GM18870 (cell line): ENCODE measurements around the gene MIA.
"Not testable (repeated sequence)": the region's sequence is repeated elsewhere in the genome, so short reads cannot be mapped to it uniquely, and the experiment has no call there.

Source experiments
- ATAC-seq: cut with Tn5 transposase; IDR thresholded peaks from one replicate; pipeline ENCODE4 v1.9.1; 2021; ENCODE audit warnings: moderate library complexity; ENCODE audit not compliant: unreplicated experiment

Gene MIA

DNA sequence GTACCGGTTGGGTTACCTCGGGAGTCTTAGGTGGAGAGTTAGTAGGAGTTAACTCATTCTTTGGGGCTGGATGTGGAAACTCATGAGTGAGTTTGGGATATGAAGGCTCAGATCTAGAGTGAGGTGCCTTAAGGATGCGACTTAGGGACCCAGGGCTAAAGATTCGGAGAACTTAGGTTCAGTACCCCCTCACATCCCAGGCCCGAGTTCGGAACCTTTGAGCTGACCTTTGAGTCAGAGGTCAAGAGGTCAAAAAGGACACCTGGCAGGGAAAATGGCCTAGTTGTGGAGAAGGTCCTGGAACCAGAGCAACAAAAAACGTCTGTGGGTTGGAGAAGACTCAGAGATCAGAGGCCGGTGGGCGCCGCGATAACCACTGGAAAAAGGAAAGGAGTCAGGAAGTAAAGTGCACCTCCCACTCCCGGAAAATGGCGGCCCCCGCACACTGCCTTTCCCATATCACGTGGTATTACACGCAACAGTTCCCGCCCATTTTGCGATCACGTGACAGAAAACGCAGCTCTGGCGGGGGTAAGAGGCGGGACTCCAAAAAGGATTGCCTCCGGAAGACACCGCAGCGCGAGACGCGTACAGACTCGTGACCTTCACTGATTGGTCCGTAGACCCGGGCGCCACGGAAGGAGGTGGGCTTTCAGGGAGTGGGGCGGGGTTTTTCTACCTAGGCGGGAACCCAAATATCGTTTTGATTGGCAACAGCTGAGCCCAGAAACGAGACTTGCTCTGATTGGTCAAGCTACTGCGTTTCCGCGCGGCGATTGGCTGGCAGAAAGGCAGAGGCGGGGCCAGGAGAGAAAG is 25.1 kb upstream of the MIA start, which contains the start of gene ACTMAP:
Gene ACTMAP (minus strand): TSS at position 420 of the 816 bp plus-strand sequence. CDS start 674 bp downstream, outside the sequence.
- peak; percentile 83 for ATAC-seq

DNA sequence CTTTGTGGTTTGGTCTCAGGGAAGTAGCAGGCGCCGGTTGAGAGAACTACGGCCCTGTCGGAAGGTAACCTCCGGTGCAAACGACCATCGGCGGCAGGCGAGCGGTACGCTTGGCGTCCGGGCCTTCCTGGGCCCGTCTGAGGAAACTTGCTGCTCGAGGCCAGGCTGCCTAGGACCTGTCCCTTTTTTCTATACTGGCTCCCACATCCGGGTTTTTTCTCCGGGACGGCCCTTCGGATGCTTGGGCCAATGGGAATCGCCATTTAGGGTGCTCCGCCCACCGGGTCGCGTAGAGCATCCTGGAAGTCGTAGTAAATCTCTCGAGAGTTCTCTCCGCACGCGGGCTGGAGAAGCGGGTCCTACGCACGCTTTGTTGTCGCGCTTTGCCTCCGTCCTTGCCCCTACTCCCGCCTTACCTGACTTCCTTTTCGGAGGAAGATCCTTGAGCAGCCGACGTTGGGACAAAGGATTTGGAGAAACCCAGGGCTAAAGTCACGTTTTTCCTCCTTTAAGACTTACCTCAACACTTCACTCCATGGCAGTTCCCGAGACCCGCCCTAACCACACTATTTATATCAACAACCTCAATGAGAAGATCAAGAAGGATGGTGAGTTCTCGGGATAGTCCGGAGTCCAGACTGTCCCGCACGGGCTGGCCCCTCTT is 24.3 kb upstream of the MIA start, which contains the start of gene SNRPA:
Gene SNRPA (plus strand): TSS at position 330 of the 664 bp plus-strand sequence. CDS start 206 bp downstream, at position 536.
- peak; percentile 67 for ATAC-seq

DNA sequence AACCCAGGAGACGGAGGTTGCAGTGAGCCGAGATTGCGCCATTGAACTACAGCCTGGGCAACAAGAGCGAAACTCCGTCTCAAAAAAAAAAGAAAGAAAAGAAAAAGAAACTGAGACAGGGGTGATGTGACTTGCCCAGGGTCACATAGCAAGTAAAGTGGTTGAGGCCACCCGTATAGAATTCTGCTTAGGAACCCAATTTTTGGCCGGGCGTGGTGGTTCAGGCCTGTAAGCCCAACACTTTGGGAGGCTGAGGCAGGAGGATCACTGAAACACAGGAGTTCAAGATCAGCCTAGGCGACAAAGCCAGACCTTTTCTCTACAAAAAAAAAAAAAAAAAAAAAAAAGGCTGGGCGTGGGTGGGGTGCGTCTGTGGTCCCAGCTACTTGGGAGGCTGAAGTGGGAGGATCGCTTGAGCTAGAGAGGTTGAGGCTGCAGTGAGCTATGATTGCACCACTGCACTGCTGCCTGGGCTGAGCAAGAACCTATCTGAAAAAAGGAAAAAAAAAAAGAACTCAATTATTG is 23.0 kb upstream of the MIA start:
- ATAC-seq, result no peak

DNA sequence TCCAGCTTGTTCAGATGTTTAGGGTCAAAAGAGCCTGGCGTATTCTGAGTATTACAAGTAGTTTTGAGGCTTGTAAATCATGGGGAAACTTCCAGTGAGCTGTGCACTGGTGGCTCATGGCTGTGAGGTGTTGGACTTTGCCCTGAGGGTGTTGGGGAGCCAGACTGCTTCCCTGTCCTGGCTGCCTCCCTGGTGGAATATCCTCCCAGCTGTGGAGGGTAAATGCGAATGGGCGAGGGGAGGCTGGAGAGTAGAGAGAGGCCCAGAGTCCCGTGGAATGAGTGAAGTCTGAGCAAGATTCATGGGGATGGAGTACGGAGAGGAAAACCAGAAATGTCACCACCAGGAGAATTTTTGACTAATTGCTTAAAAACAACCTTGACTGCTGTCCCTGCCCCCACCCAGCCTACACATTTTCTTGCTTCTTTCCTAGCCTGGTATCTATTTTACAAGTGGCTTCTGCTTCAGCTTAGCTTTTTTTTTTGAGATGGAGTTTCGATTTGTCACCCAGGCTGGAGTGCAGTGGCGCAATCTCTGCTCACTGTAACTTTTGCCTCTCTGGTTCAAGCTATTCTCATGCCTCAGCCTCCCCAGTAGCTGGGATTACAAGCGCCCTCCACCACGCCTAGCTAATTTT is 20.6 kb upstream of the MIA start:
- ATAC-seq, result no peak

DNA sequence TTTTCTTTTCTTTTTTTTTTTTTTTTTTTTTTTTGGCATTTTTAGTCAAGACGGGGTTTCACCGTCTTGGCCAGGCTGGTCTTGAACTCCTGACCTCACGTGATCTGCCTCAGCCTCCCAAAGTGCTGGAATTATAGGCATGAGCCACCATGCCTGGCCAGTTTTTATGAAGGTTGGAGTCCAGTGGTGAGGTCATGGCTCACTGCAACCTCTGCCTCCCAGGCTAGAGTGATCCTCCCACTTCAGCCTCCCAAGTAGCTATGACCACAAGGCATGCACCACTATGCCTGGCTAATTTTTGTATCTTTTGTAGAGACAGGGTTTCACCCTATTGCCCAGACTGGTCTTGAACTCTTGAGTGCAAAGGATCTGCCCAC is 20.1 kb upstream of the MIA start:
- no peak for ATAC-seq

DNA sequence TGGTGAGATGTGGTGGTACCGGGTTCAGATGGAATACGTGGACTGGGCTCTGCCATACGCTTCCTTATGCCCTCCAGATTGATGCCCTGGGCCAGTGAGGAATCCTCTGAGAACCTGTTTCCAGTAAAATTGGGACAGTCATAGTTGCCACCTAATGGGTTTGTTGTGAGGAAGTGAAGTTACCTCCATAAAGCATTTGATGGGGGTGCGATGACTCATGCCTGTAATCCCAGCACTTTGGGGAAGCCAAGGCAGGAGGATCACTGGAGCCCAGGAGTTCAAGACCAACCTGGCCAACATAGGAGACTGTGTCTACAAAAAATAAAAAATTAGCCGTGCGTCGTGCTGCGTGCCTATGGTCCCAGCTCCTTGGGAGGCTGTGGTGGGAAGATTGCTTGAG is 19.5 kb upstream of the MIA start:
- ATAC-seq, result no peak

DNA sequence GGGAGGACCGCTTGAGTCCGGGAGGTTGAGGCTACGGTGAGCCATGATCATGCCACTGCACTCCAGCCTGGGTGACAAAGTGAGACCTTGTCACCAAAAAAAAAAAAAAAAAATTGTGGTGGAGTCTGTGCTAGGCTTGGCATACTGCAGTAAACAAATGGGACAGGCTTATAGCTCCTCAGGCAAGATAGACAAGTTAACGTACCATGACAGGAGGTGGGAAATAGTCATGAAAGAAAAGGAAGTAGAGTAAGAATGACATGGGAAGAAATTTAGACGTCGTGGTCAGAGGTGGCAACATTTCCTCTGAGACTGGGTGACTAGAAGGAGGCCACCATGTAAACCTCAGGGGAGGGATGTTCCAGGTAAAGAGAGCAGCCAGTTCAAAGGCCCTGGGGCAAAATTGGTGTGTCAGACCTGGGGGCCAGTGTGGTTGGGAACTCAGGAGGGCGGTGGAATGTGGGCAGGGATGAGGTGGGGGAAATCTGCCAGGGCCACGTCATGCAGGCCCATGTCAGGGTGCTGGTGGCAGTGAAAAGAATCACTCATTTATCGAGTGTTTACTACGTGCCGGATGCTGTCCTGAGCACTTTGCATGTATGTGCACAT is 18.7 kb upstream of the MIA start:
- no peak for ATAC-seq

DNA sequence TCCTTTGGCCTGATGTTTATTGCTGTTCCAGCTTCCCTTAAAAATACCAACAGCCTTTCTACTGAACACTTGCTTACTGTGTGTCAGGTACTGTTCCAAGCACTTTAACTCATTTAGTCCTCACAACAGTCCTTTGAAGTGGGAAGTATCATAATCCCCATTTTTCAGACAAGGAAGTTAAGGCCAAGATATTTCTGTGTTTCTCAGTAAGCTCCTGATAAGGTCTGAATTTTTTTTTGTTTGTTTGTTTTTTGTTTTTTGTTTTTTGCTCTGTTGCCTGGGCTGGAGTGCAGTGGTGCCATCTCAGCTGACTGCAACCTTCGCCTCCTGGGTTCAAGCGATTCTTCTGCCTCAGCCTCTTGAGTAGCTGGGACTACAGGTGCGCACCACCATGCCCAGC is 16.8 kb upstream of the MIA start:
- ATAC-seq, result no peak

DNA sequence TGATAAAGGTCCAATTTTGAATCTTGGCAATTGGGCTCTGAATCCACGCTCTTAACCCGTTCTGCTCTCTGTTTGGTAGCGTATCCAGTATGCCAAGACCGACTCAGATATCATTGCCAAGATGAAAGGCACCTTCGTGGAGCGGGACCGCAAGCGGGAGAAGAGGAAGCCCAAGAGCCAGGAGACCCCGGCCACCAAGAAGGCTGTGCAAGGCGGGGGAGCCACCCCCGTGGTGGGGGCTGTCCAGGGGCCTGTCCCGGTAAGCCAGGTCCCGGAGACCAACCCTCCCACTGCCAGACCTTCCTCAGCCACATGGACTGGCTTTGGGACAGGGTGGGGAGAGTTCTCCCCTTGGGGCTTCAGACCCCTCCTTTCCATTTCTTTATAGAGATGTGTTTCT is 16.0 kb upstream of the MIA start:
- no peak for ATAC-seq

DNA sequence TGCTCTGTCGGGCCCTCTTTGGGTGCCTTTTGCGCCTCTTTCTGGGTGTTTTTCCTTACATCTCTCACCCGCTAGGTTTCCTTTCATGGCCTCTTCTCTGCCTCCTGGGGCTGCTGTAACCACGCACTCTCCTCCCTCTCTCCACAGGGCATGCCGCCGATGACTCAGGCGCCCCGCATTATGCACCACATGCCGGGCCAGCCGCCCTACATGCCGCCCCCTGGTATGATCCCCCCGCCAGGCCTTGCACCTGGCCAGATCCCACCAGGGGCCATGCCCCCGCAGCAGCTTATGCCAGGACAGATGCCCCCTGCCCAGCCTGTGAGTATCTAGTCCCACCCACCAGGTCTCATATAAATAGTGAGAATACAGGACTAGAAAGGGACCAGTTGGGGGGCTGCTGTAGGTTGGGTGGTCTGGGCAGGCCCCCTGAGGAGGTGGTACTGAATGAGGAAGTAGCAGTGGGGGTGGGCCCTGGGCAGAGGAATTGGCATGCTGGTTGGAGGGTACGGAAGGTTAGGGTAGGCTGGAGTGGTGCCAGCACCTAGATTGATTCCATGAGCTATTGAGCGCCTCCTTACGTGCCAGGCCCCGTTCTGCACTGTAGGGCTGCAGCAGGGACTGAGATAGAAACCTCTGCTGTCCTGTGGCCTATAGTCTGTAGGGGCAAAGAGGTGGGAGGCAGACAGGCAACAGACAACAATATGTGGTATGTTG is 12.4 kb upstream of the MIA start:
- ATAC-seq, result no peak

DNA sequence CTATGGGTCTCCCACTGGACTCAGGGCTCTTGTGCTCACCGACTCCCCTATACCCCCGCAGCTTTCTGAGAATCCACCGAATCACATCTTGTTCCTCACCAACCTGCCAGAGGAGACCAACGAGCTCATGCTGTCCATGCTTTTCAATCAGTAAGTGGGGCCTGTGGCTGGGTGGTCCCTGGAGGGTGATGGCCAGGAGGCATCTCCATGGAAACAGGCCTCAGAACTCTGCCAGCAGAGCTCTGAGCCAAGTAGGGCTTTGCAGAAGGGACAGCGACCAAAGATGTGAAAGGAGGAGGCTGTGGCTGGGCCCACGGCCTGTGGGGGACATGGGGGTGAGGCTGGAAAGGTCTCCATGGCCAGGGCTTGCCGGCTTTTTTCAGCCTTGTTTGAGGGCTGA is 11.8 kb upstream of the MIA start:
- no peak for ATAC-seq

DNA sequence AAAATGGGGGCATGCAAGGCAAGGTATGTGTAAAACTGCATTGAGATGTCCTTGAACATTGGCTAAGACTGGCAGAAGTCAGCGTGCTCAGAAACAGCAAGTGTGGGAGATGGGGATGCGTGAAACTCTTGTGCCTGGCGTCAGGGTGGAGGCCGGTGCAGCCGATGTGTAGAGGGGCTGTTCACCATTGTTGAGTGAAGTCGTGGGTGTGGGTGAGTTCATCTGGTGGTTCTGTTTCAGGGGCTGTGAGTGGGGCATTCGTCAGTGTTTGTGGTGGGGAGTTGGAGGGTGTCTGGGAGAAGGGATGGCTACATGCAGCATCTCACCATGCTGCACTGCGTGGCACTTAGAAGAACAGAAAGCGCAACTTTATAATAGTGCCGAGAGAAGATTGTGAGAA is 11.4 kb upstream of the MIA start:
- no peak for ATAC-seq

DNA sequence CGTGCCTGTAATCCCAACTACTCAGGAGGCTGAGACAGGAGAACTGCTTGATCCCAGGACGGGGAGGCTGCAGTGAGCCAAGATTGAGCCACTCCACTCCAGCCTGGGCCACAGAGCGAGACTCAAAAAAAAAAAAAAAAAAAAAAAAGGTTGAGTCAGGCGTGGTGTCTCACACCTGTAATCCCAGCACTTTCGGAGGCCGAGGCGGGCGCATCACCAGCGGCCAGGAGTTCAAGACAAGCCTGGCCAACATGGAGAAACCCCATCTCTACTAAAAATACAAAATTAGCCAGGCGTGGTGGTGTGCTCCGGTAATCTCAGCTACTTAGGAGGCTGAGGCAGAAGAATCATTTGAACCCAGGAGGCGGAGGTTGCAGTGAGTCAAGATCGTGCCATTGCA is 8.9 kb upstream of the MIA start:
- ATAC-seq, result not testable (repeated sequence)

DNA sequence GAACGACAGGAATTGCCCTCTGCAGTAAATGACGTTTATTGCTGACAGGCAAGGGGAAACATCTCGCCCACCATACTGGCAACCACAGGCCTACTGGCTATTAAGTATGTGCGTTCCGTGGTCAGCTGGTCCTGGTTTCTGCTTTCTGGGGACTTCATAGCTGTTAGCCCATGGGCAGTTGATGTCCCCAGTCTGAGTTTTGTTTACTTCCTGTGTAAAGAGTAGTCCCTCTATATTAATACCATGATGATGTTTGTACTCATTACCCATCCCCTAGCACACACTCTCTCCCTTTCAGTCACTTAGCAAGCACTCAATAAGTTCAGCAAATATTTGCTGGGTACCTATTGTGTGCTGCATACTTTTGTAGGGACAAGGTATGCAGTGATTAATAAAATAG is 6.5 kb upstream of the MIA start:
- ATAC-seq, result no peak

DNA sequence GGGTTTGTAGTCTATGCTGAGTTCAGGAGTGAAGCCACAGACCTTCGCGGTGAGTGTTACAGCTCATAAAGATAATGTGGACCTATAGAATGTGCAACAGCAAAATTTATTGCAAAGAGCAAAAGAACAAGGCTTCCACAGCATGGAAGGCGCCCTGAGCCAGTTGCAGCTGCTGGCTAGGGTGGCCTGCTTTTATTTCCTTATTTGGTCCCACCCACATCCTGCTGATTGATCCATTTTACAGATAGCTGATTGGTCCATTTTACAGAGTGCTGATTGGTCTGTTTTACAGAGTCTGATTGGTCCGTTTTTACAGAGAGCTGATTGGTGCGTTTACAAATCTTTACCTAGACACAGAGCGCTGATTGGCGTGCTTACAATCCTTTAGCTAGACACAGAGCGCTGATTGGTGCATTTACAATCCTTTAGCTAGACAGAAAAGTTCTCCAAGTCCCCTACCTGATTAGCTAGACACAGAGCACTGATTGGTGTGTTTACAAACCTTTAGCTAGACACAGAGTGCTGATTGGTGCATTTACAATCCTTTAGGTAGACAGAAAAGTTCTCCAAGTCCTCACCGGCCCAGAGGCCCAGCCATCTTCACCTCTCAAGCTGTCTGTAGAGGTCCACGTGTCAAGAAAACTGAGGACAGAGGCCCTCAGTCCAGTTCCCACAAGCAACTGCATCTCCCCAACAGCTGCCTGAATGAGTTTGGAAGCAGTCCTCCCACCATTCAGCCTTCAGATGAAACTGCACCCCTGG is 4.0 kb upstream of the MIA start:
- ATAC-seq, result not testable (repeated sequence)

DNA sequence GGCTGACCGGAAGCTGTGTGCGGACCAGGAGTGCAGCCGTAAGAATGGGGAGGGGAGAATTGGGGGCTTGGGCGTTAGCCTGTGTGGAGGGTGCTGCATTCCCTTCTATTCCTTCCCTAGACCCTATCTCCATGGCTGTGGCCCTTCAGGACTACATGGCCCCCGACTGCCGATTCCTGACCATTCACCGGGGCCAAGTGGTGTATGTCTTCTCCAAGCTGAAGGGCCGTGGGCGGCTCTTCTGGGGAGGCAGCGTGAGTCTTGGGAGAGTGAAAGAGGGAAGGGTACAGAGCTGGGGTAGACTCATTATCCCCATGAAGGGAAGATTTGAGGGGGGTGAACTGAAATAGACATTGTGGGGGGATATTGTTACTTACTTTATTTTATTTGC is 306 bp downstream of the MIA start:
- no peak for ATAC-seq

DNA sequence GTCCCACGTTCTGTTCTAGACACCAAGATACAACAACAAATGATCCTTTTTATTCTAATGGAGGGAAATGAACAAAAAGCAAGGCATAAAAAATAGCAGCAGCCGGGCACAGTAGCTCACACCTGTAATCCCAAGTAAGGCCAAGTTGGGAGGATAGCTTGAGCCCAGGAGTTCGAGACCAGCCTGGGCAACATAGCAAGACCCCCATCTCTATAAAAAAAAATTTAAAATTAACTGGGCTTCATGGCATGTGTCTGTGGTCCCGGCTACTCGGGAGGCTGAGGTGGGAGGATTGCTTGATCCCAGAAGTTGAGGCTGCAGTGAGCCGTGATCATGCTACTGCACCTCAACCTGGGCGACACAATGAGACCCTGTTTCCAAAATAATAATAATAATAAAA is 1.0 kb downstream of the MIA start:
- no peak for ATAC-seq

DNA sequence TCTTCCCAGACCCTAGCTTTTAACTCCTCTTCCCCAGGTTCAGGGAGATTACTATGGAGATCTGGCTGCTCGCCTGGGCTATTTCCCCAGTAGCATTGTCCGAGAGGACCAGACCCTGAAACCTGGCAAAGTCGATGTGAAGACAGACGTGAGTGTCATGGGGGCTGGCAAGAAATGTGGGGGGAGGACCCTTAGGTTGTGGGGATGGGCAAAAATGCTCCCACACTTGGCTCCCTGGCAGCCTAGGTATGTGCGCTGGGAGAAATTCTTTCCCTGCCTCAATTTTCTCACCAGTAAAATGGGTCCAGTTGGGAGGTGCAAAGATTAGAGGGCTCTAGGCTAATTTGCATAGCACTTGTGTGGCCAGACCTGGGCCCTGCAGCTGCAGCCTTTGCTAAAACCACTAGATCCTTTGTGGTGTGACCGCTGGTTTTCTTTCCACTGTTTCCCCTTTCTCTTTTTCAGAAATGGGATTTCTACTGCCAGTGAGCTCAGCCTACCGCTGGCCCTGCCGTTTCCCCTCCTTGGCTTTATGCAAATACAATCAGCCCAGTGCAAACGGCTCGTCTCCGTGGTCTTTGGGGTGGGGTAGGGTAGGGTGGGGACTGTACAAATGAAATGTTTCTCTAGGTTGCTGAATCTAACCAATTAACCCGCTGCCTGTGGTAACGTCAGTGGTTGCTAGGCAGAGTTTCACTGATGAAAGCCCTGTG is 1.8 kb downstream of the MIA start:
- peak; percentile 56 for ATAC-seq

DNA sequence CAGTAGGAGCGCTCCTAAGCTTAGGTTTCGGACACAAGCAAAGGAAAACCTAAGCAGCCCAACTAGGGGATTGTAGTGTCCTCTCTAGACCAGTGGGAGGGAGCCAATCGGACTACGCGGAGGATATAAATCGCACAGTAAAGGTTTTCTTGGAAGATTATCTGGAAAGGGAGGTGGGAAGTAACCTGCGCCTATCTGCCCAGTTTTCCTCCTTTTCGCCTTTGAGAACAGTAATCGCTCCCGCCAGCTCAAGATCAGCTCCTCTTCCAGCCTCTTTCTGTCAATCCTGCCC is 2.3 kb downstream of the MIA start:
- no peak for ATAC-seq
